BLaER1 treated with 17β-estradiol and CSF1 and Interleukin-3, amounts not matched to agents 10 nM and 100 nM (cell line): ENCODE data around the gene PLCXD3.

Source experiments
- H3K27ac ChIP-seq, 11 experiments: shearing (Covaris generic); formaldehyde crosslinking; 2 replicates each; pipeline ENCODE4 v1.8.1; 2022
- H3K27me3 ChIP-seq, 11 experiments: shearing (Covaris generic); formaldehyde crosslinking; 2 replicates each; pipeline ENCODE4 v1.8.1; 2022
- H3K36me3 ChIP-seq, 11 experiments: shearing (Covaris generic); formaldehyde crosslinking; 2 replicates each; pipeline ENCODE4 v1.8.1; 2022
- H3K4me1 ChIP-seq, 10 experiments: shearing (Covaris generic); formaldehyde crosslinking; 2 replicates each; pipeline ENCODE4 v1.8.1; 2022
- H3K4me2 ChIP-seq, 11 experiments: shearing (Covaris generic); formaldehyde crosslinking; 2 replicates each; pipeline ENCODE4 v1.8.1; 2022
- H3K4me3 ChIP-seq, 10 experiments: shearing (Covaris generic); formaldehyde crosslinking; 2 replicates each; pipeline ENCODE4 v1.8.1; 2022
- H3K9ac ChIP-seq, 11 experiments: shearing (Covaris generic); formaldehyde crosslinking; 2 replicates each; pipeline ENCODE4 v1.8.1; 2022
- H3K9me3 ChIP-seq, 11 experiments: shearing (Covaris generic); formaldehyde crosslinking; replicated peaks in 1 of 11; 2 replicates each; pipeline ENCODE4 v1.8.1; 2022
- H4K20me1 ChIP-seq, 11 experiments: shearing (Covaris generic); formaldehyde crosslinking; 2 replicates each; pipeline ENCODE4 v1.8.1; 2022
- Cebpa-rat ChIP-seq, 11 experiments: shearing (Covaris generic); IDR thresholded peaks; 2 replicates each; pipeline ENCODE4 v1.8.1; 2022

PLCXD3 gene

DNA sequence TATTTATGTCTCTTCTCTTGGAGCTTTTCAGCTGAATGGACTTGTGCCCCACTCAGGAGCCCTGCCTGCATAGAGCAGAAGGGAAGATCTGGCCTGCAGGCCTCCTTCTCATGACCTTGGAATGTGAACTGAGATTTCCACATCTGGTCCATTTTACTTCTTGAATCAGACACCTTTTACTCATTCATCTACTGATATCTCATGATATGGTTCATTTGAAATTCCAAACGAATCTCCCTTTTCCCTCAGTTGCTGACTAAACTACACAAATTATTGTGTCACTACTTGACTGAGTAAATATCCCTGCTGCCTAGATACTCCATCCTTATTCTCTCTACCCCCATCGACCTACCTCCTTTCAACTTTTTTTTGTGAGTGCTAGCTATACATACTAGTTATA lies 138.7 kb downstream of the PLCXD3 start:
- TF ChIP-seq Cebpa-rat (IDR thresholded peaks at IDR 0.05), result no peak
- H3K4me2 ChIP-seq, result no peak overlapping the region
- H3K27me3 ChIP-seq, result no peaks in the 10 kb centered on the region
- H3K36me3 ChIP-seq, result no peaks in the 10 kb centered on the region
- no peak overlapping the region for H3K27ac ChIP-seq
- no peaks in the 10 kb centered on the region for H3K9me3 ChIP-seq
- H3K9ac ChIP-seq, result no peak overlapping the region
- H3K4me3 ChIP-seq, result no peak overlapping the region
- no peaks in the 10 kb centered on the region for H4K20me1 ChIP-seq
- H3K4me1 ChIP-seq, result no peaks in the 10 kb centered on the region

DNA sequence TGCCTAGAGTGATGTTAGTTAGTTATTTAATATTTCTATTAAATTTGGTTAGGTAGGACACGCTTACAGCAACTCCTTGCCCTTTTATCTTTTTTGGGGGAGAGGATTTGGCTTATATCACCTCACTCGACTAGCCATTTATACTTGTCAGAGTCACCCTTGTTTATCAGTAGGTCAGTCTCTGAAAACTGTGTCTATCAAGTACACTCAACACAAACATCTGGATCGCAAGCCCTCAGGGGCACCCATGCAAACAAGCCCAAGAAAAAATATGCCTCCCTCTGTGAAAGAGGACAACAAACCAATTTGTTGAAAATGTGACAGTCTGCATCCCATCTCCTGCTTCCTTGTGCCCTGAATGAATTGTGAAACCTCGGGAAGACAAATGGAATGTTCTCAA lies 139.9 kb downstream of the PLCXD3 start:
- Histone ChIP-seq H3K4me2 (no peak overlapping the region), H3K36me3 (no peaks in the 10 kb centered on the region), H3K4me3 (no peak overlapping the region), H3K4me1 (no peaks in the 10 kb centered on the region), H3K9ac (no peak overlapping the region), H3K9me3 (no peaks in the 10 kb centered on the region), H3K27me3 (no peaks in the 10 kb centered on the region), H3K27ac (no peak overlapping the region), H4K20me1 (no peaks in the 10 kb centered on the region)
- TF ChIP-seq Cebpa-rat (IDR thresholded peaks at IDR 0.05), result no peak

DNA sequence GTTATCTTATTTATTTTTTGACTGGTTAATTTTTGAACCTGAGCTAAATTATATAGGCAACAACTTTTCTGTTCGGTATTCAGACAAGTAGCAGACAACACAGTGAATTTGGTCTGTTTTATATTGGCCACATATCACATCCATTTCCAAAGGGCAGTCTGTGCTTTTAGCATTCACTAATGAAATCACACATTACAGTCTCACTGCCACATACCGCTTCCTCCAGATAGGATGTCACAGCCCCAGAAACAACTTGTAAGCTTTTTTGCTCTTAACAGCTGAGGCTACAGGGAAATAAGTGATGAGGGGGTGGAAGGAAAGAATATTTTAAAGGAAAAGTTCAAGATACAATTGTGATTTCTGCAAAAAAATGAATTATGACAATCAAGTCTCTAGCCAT lies 140.6 kb downstream of the PLCXD3 start:
- H3K36me3 ChIP-seq, result no peaks in the 10 kb centered on the region

GRCh38 chr5:41368158-41368557 lies 142.2 kb downstream of the PLCXD3 start:
- H3K9ac ChIP-seq, result no peak overlapping the region
- no peaks in the 10 kb centered on the region for H3K9me3 ChIP-seq
- no peaks in the 10 kb centered on the region for H3K27me3 ChIP-seq
- no peak overlapping the region for H3K4me2 ChIP-seq
- no peak overlapping the region for H3K4me3 ChIP-seq
- no peak overlapping the region for H3K27ac ChIP-seq
- H3K4me1 ChIP-seq, result no peaks in the 10 kb centered on the region
- no peak for TF ChIP-seq Cebpa-rat (IDR thresholded peaks at IDR 0.05)
- H3K36me3 ChIP-seq, result no peaks in the 10 kb centered on the region
- H4K20me1 ChIP-seq, result no peaks in the 10 kb centered on the region

More for the DNA sequence above, 140.6 kb downstream of the PLCXD3 start:
- no peaks in the 10 kb centered on the region for H3K27me3 ChIP-seq
- no peaks in the 10 kb centered on the region for H3K4me1 ChIP-seq
- no peak overlapping the region for H3K9ac ChIP-seq
- no peaks in the 10 kb centered on the region for H4K20me1 ChIP-seq
- no peaks in the 10 kb centered on the region for H3K9me3 ChIP-seq
- H3K27ac ChIP-seq, result no peak overlapping the region
- H3K4me3 ChIP-seq, result no peak overlapping the region
- no peak overlapping the region for H3K4me2 ChIP-seq
- TF ChIP-seq Cebpa-rat (IDR thresholded peaks at IDR 0.05), result no peak

- Histone ChIP-seq H3K27me3 (no peaks in the 10 kb centered on the region), H3K9me3 (no peaks in the 10 kb centered on the region), H3K4me2 (no peak overlapping the region), H3K27ac (no peak overlapping the region), H3K4me1 (no peaks in the 10 kb centered on the region), H3K36me3 (no peaks in the 10 kb centered on the region), H3K9ac (no peak overlapping the region), H4K20me1 (no peaks in the 10 kb centered on the region), H3K4me3 (no peak overlapping the region)
- TF ChIP-seq Cebpa-rat (IDR thresholded peaks at IDR 0.05), result no peak
Observed at GRCh38 chr5:41365369-41365768, 145.0 kb downstream of the PLCXD3 start.

DNA sequence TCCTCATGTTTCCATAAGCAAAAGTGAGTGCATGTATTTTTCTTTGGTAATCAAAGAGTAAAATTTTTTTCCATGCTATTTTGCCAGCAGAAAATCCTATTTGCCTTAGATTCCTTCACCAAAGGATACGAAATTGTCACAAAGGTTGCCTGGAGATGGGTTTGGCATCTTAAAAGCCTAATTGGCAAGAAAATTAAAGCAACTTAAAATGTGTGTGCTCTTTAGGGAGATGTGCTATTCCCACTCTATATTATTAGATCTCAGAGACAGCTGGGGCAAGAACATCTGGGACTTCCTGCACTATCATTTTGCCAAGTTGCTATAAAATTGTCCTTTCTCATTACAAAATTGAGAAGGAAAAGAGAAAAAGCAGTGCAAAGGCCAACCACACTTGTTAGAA lies 146.1 kb downstream of the PLCXD3 start:
- no peak for TF ChIP-seq Cebpa-rat (IDR thresholded peaks at IDR 0.05)
- Histone ChIP-seq H3K36me3 (no peaks in the 10 kb centered on the region), H3K9ac (no peak overlapping the region), H3K4me3 (no peak overlapping the region), H4K20me1 (no peaks in the 10 kb centered on the region), H3K27ac (no peak overlapping the region), H3K4me2 (no peak overlapping the region), H3K9me3 (no peaks in the 10 kb centered on the region), H3K27me3 (no peaks in the 10 kb centered on the region), H3K4me1 (no peaks in the 10 kb centered on the region)

- H3K9ac ChIP-seq, result no peak overlapping the region
- no peak for TF ChIP-seq Cebpa-rat (IDR thresholded peaks at IDR 0.05)
- H3K27me3 ChIP-seq, result no peaks in the 10 kb centered on the region
Observed at GRCh38 chr5:41363343-41363986, 146.9 kb downstream of the PLCXD3 start.

GRCh38 chr5:41356786-41357185 lies 153.6 kb downstream of the PLCXD3 start:
- Histone ChIP-seq H4K20me1 (no peaks in the 10 kb centered on the region), H3K4me3 (no peak overlapping the region)

More at GRCh38 chr5:41363343-41363986, 146.9 kb downstream of the PLCXD3 start:
- Histone ChIP-seq H3K4me1 (no peaks in the 10 kb centered on the region), H3K4me3 (no peak overlapping the region), H4K20me1 (no peaks in the 10 kb centered on the region), H3K36me3 (no peaks in the 10 kb centered on the region), H3K9me3 (no peaks in the 10 kb centered on the region), H3K4me2 (no peak overlapping the region), H3K27ac (no peak overlapping the region)

DNA sequence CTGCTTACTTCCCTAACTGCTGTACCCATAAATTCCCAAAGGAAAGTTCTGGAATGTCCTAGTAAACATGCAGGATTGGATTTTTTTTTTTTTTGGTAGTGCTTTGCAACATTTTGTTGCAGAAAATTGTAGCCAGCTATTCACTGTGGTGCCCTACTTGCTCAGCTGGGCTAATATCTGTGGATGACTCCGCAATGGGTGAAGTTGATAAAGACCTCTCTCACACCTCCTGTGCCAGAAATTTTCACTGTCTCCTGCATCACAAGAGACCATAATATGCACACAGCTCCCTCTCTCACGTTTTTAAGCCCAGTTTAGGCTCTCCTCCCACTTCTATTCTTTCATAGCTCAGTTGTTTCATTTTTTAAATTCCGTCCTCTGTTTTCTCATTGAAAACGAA lies 160.6 kb downstream of the PLCXD3 start:
- H3K9me3 ChIP-seq, result no peaks in the 10 kb centered on the region
- no peaks in the 10 kb centered on the region for H3K4me1 ChIP-seq
- H4K20me1 ChIP-seq, result no peaks in the 10 kb centered on the region
- H3K27ac ChIP-seq, result no peak overlapping the region
- no peak overlapping the region for H3K4me3 ChIP-seq
- no peak overlapping the region for H3K4me2 ChIP-seq
- TF ChIP-seq Cebpa-rat (IDR thresholded peaks at IDR 0.05), result no peak
- no peaks in the 10 kb centered on the region for H3K36me3 ChIP-seq
- H3K9ac ChIP-seq, result no peak overlapping the region
- no peaks in the 10 kb centered on the region for H3K27me3 ChIP-seq

More at GRCh38 chr5:41356786-41357185, 153.6 kb downstream of the PLCXD3 start:
- H3K27me3 ChIP-seq, result no peaks in the 10 kb centered on the region
- no peak overlapping the region for H3K27ac ChIP-seq
- no peaks in the 10 kb centered on the region for H3K9me3 ChIP-seq
- H3K4me1 ChIP-seq, result no peaks in the 10 kb centered on the region
- H3K9ac ChIP-seq, result no peak overlapping the region
- H3K4me2 ChIP-seq, result no peak overlapping the region
- no peaks in the 10 kb centered on the region for H3K36me3 ChIP-seq
- TF ChIP-seq Cebpa-rat (IDR thresholded peaks at IDR 0.05), result no peak

DNA sequence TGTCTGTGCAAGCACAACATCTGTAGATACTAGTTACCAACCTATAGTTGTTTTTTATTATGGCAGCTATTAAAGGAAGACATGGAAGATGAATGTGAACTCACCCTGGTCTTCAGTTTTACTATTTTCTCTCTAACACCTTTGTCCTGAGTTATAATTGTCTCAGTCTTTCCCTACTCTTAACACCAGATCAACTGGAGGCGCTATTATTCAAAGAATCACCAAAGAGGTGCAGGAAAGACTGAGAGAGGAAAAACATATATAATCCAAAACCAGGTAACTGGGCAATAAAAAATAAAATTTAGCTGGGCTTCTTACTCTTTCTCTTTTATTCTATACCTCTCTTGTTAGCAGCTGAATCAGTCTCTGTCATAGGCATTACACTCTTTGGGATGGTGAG lies 162.8 kb downstream of the PLCXD3 start:
- Histone ChIP-seq H3K9ac (no peak overlapping the region), H3K27me3 (no peaks in the 10 kb centered on the region), H3K9me3 (no peaks in the 10 kb centered on the region), H3K36me3 (no peaks in the 10 kb centered on the region), H3K4me3 (no peak overlapping the region; a peak in 1 of 20 replicates), H4K20me1 (no peaks in the 10 kb centered on the region), H3K27ac (no peak overlapping the region), H3K4me2 (no peak overlapping the region), H3K4me1 (no peaks in the 10 kb centered on the region)
- no peak for TF ChIP-seq Cebpa-rat (IDR thresholded peaks at IDR 0.05)
